Measurements from ENCODE around the gene KCNK3.

KCNK3 gene

GRCh38 chr2:26715528-26716270, 23.2 kb downstream of the KCNK3 start:
- no peak for DNase-seq

- DNase-seq = no peak
These were observed 23.8 kb downstream of the KCNK3 start for GRCh38 chr2:26716340-26716739.

GRCh38 chr2:26716769-26717168, 24.2 kb downstream of the KCNK3 start:
- no peak for DNase-seq

GRCh38 chr2:26717362-26717761, 24.8 kb downstream of the KCNK3 start:
- no peak for DNase-seq

GRCh38 chr2:26718949-26719686, 26.6 kb downstream of the KCNK3 start:
- no peak for DNase-seq

GRCh38 chr2:26720322-26721114, 28.0 kb downstream of the KCNK3 start:
- DNase-seq = no peak

GRCh38 chr2:26721115-26722032, 28.9 kb downstream of the KCNK3 start:
- DNase-seq = peak; percentile 23

- no peak for DNase-seq
These were observed 29.8 kb downstream of the KCNK3 start for GRCh38 chr2:26722328-26722727.

- DNase-seq = no peak
These were observed 30.4 kb downstream of the KCNK3 start for GRCh38 chr2:26722911-26723310.

- DNase-seq = no peak
These were observed 31.0 kb downstream of the KCNK3 start for GRCh38 chr2:26723475-26723874.

GRCh38 chr2:26723991-26724750, 31.6 kb downstream of the KCNK3 start:
- no peak for DNase-seq

- no peak for DNase-seq
These were observed 32.4 kb downstream of the KCNK3 start for GRCh38 chr2:26724784-26725520.

- DNase-seq = no peak
These were observed 32.9 kb downstream of the KCNK3 start for GRCh38 chr2:26725521-26725820.

- no peak for DNase-seq
These were observed 33.7 kb downstream of the KCNK3 start for GRCh38 chr2:26726228-26726627.

- DNase-seq = no peak
These were observed 35.4 kb downstream of the KCNK3 start for GRCh38 chr2:26727641-26728561.

- DNase-seq = no peak
These were observed 36.8 kb downstream of the KCNK3 start for GRCh38 chr2:26729311-26729710.

GRCh38 chr2:26730549-26731344, 38.2 kb downstream of the KCNK3 start:
- no peak for DNase-seq

GRCh38 chr2:26731714-26732113, 39.2 kb downstream of the KCNK3 start:
- no peak for DNase-seq

- no peak for DNase-seq
These were observed 39.9 kb downstream of the KCNK3 start for GRCh38 chr2:26732446-26732845.
